ENCODE data around the gene GLYATL1B.

DNA sequence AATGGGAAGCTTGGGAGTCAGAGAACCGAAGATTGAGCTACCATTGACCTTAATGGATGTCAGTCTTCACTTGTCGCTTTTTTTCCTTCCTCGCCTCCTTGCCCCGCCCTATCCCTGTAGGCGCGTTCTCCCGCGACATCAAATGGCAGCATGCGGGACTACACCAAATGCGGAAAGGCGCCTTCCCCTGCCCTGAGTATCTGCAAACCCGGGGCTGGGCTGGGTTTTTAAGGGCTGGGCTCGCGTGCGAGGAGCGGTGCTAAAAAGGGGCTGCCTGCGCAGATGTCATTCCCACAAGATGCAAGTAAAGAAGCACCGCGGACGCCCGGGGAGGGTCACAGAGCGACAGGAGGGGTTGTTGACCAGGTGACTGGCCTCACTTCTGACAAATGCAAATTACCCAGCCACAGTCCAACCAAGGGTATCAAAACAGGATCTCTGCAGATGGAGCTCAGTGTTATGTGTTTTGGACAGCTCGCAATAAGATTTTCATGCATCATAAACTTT, 16.2 kb downstream of the GLYATL1B start:
- peak in 5 of 6 experiments; percentile 33 to 46 (median 44) for TF ChIP-seq CTCF (IDR thresholded peaks at IDR 0.05)
- no peak for TF ChIP-seq POLR2A (IDR thresholded peaks at IDR 0.05)

Measured in Peyer's patch (tissue), 4 donors.